ENCODE measurements around the gene GMFB. TPM values are rescaled to one million over a fixed set of nuclear protein-coding genes. Genes with fewer than 3 reads are reported as not detected.

GMFB gene
- total RNA-seq, 2 donors from 2014 or later: 19.2 to 37.1 TPM

- no peak for DNase-seq (ENCODE audit: low spot score)
- Histone ChIP-seq H3K36me3 (no peaks in the 10 kb centered on the region), H3K4me1 (replicated peaks) (peaks cover 9% of the 10 kb centered on the region), H3K9me3 (no peaks in the 10 kb centered on the region), H3K27me3 (replicated peaks; ENCODE audit: insufficient read depth) (no peaks in the 10 kb centered on the region), H3K4me3 (peak overlapping the region in 1 of 2 donors; percentile 58), H3K27ac (peak overlapping the region; percentile 82 to 90)
- intact Hi-C loops (cut with DNase I): loop anchor here (2.0 to 5.0 kb wide), 2 partner anchors 49 to 123 kb away; partner anchors contain the start of gene CNIH1
- TF ChIP-seq POLR2A (IDR thresholded peaks at IDR 0.05): no peak
- TF ChIP-seq, protein P1, sequence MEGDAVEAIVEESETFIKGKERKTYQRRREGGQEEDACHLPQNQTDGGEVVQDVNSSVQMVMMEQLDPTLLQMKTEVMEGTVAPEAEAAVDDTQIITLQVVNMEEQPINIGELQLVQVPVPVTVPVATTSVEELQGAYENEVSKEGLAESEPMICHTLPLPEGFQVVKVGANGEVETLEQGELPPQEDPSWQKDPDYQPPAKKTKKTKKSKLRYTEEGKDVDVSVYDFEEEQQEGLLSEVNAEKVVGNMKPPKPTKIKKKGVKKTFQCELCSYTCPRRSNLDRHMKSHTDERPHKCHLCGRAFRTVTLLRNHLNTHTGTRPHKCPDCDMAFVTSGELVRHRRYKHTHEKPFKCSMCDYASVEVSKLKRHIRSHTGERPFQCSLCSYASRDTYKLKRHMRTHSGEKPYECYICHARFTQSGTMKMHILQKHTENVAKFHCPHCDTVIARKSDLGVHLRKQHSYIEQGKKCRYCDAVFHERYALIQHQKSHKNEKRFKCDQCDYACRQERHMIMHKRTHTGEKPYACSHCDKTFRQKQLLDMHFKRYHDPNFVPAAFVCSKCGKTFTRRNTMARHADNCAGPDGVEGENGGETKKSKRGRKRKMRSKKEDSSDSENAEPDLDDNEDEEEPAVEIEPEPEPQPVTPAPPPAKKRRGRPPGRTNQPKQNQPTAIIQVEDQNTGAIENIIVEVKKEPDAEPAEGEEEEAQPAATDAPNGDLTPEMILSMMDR (IDR thresholded peaks at IDR 0.05): no peak
- TF ChIP-seq POLR2AphosphoS5 (IDR thresholded peaks at IDR 0.05): no peak
- WGBS: 71% methylated on average over 4 of the region's 4 CpGs
Observed at GRCh38 chr14:54489731-54490444, 1.1 kb upstream of the GMFB start.

DNA sequence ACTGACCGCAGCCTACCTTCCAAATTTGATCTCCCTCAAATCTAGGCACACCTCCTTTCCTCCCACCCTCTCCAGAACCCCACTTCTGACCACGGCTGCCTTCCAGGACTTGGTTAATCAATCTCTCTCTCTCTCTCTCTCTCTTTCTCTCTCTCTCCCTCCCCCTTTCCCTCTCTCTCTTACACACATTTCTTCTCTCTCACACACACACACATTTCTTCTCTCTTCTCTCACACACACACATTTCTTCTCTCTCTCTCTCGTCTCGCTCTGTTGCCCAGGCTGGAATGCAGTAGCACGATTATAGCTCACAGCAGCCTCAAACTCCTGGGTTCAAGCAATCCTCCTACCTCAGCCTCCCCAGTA is 521 bp upstream of the GMFB start:
- Histone ChIP-seq H3K9me3 (no peaks in the 10 kb centered on the region), H3K36me3 (no peaks in the 10 kb centered on the region), H3K4me1 (replicated peaks) (peaks cover 9% of the 10 kb centered on the region), H3K27me3 (replicated peaks; ENCODE audit: insufficient read depth) (no peaks in the 10 kb centered on the region), H3K4me3 (peak overlapping the region; percentile 58 to 78), H3K27ac (peak overlapping the region; percentile 82 to 90)
- TF ChIP-seq, protein P1 (IDR thresholded peaks at IDR 0.05): no peak
- TF ChIP-seq POLR2AphosphoS5 (IDR thresholded peaks at IDR 0.05) (no peak), POLR2A (IDR thresholded peaks at IDR 0.05) (no peak)
- WGBS: 20% methylated on average over 5 of the region's 5 CpGs
- no peak for DNase-seq (ENCODE audit: low spot score)
- intact Hi-C loops (cut with DNase I): loop anchor here (2.0 kb wide), 1 partner anchor 48 kb away; the partner anchor contains the start of gene CNIH1

DNA sequence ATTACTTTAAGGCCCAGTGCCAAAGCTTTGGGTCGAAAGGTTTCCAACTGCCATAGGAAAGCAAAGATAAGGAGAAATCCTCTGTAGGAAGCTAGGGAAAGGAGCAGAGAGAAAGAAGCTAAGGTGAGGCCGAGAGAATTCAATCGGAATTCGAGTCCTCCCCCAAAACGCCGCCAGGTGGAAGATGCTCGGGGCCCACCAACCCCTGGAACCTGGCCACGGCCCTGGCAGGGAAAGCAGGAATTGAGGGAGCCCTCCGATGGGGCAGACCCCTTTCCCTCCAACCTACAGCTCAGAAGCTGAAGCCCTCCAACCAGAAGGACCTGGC is 498 bp downstream of the GMFB start:
- peak overlapping the region; percentile 82 to 90 for H3K27ac ChIP-seq
- peaks cover 9% of the 10 kb centered on the region for H3K4me1 ChIP-seq (replicated peaks)
- no peaks in the 10 kb centered on the region for H3K36me3 ChIP-seq
- intact Hi-C loops (cut with DNase I): loop anchor here (2.0 kb wide), 1 partner anchor 47 kb away; the partner anchor contains the start of gene CNIH1
- H3K27me3 ChIP-seq (replicated peaks; ENCODE audit: insufficient read depth): no peaks in the 10 kb centered on the region
- no peaks in the 10 kb centered on the region for H3K9me3 ChIP-seq
- no peak for DNase-seq (ENCODE audit: low spot score)
- H3K4me3 ChIP-seq: peak overlapping the region; percentile 58 to 78
- WGBS: 0% methylated on average over 9 of the region's 9 CpGs
- no peak for TF ChIP-seq POLR2AphosphoS5 (IDR thresholded peaks at IDR 0.05)
- TF ChIP-seq POLR2A (IDR thresholded peaks at IDR 0.05): no peak
- TF ChIP-seq, protein P1 (IDR thresholded peaks at IDR 0.05): no peak

- peaks cover 9% of the 10 kb centered on the region for H3K4me1 ChIP-seq (replicated peaks)
- intact Hi-C loops (cut with DNase I): loop anchor here (2.0 kb wide), 1 partner anchor 47 kb away; the partner anchor contains the start of gene CNIH1
- DNase-seq (ENCODE audit: low spot score): no peak
Observed at GRCh38 chr14:54487771-54488170, 1.0 kb downstream of the GMFB start.

More at GRCh38 chr14:54487771-54488170, 1.0 kb downstream of the GMFB start:
- 40% methylated on average over 4 of the region's 4 CpGs for WGBS
- TF ChIP-seq, protein P1 (IDR thresholded peaks at IDR 0.05): no peak
- TF ChIP-seq POLR2A (IDR thresholded peaks at IDR 0.05): no peak
- TF ChIP-seq POLR2AphosphoS5 (IDR thresholded peaks at IDR 0.05): no peak
- H3K27me3 ChIP-seq (replicated peaks; ENCODE audit: insufficient read depth): no peaks in the 10 kb centered on the region
- peak overlapping the region in 1 of 2 donors; percentile 82 for H3K27ac ChIP-seq
- no peaks in the 10 kb centered on the region for H3K9me3 ChIP-seq
- peak overlapping the region; percentile 58 to 78 for H3K4me3 ChIP-seq
- H3K36me3 ChIP-seq: no peaks in the 10 kb centered on the region

Data from prostate gland (tissue), 2 donors.